Left renal cortex interstitium (tissue), 4 donors: ENCODE data around the gene LSAMP. TPM values are rescaled to one million over a fixed set of nuclear protein-coding genes. Genes with fewer than 3 reads are reported as not detected.

Experiments used
- DNase-seq, 4 donors: peaks; one replicate each; pipeline ENCODE4 v3.0.0-alpha.2; 2013; ENCODE audit warnings: low read depth in 4 of 4, low spot score in 2 of 4, missing footprints in 1 of 4
- polyA plus RNA-seq, 4 donors: library from polyadenylated mRNA; unstranded; fragments of 120-200 nt; gene quantifications; one replicate each; pipeline ENCODE4 v1.2.1, GENCODE V29; 2013; ENCODE audit not compliant: insufficient read length in 4 of 4

The LSAMP gene
- polyA plus RNA-seq, 4 donors, result 11.7 to 15.4 (median 14.3) TPM

GRCh38 chr3:115989684-115990421 is 455.4 kb downstream of the LSAMP start:
- no peak for DNase-seq

DNA sequence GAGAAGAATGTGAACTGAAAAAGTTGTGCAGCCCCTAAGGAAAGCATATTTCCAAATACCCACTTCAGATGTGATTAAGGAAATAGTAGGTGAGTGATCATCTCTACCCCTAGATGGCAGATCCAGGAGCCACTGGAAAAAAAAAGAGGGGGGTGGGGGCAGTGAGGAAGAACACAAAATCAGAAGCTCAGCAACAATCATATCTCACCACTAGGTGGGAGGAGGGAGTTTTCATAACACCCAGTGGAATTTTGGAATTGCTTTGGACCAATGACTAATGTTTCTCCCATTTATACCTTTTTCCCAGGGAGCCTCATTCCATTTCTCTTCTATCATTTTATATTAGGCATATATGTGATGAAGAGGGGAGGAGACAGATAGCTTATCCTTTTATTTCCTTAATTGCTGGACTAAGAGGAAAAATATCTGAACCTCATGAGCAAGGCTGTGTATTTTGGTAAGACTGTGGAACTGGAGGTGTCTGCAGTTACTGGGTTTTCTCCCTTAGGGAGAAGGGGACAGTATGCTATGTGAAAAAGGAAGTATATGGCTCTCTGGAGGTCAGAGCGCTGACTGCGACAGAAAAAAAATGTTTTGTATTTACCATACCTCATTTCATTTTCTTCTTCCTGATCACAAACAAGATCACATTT is 458.6 kb downstream of the LSAMP start:
- no peak for DNase-seq

DNA sequence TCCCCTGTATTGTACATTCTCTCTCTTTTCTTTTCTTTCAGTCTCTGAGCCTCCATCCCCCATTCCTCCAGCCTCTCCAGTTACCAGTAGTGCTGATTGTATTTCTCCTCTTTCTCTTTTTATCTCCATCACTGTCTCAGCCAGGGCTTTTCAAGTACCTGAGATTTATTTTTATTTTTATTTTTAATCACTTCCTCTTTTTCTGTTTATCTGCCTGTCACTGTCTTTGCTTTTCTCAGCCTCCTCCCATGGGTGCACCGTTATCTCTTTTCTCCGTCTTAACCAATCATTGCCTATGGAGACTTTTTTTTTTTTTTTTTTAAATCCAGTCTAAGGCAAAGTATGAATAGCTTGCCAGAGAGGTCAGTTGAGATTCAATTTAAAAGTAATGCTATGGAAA is 462.7 kb downstream of the LSAMP start:
- DNase-seq, result no peak

DNA sequence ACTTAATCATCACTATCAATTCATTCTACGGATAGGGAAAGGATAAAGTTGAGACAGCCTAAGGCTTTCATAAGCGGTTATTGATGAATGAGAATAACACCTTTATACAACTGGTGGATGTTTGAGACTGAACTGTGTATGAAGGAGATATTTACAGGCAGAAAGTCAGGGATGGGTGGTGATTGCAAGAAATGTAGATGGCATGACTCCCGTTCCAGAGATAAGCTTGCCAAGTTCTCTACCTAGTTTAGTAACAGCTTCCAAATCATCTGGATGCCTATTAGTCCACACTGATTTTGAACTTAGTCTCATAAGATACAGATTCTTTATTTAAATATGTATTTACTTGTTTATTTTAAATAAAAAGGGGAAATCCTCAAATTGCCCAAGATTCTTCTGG is 463.2 kb downstream of the LSAMP start:
- no peak for DNase-seq

DNA sequence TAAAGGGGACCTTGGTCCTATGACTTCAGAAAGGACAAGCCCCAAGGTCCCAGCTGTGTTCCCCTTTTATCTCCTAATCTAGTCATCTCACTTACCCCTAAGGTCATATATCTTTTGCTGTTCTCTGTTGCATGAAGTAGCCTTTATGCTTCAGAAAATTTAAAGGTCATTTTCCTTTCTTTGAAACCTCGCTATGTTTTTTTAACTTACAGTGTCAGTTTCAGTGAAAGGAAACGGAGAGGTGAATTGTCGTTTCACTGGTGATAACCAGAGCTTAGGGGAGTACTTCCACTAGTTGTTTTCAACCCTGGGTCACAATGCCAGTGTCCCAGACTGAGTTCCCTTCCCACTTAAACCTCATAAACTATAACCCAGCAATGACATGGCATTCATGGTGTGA is 464.6 kb downstream of the LSAMP start:
- DNase-seq, result no peak

DNA sequence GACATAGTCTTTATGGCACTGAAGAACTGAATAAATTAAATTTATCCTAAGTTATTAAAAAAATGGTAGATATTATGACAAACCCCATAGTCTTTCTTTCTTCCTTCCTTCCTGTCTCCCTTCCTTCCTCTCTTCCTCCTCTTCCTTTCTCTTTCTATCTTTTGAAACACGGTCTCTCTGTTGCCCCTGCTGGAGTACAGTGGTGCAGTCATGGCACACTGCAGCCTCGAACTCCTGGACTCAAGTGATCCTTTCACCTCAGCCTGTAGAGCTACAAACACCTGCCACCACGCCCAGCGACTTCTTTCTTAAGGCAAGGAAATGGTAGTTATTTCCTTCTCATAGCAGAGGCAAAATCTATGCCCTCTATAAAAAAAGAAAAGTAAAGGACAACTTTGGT is 467.4 kb downstream of the LSAMP start:
- DNase-seq, result no peak

GRCh38 chr3:115975796-115976195 is 469.5 kb downstream of the LSAMP start:
- no peak for DNase-seq

GRCh38 chr3:115975353-115975752 is 469.9 kb downstream of the LSAMP start:
- DNase-seq, result no peak

GRCh38 chr3:115974940-115975339 is 470.3 kb downstream of the LSAMP start:
- DNase-seq, result no peak

- DNase-seq, result no peak
Measured at GRCh38 chr3:115968871-115969270, 476.4 kb downstream of the LSAMP start.

GRCh38 chr3:115961380-115961779 is 483.9 kb downstream of the LSAMP start:
- no peak for DNase-seq

DNA sequence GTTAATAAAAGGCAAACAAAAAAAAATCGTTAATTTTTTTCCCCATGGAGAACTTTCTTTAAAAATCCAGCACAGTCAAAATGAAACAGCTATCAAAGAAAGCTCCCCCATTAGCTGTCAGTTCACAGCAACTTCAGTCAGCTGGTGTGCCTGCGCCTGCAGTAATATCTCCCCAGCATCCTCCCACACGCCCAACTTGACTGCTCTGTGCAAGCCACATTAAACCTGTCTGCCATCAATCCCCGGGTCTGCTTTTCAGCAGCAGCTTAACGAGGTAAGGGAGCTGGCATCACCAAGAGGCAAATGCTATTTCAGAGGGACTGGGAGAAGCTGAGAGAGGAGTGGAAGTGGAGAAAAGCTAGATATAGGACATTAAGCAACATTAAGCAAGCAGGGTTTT is 484.5 kb downstream of the LSAMP start:
- DNase-seq, result peak; percentile 39 to 66 (median 52)

- no peak for DNase-seq
Measured at GRCh38 chr3:115958526-115958925, 486.8 kb downstream of the LSAMP start.

- DNase-seq, result no peak
Measured at GRCh38 chr3:115947325-115947724, 498.0 kb downstream of the LSAMP start.

DNA sequence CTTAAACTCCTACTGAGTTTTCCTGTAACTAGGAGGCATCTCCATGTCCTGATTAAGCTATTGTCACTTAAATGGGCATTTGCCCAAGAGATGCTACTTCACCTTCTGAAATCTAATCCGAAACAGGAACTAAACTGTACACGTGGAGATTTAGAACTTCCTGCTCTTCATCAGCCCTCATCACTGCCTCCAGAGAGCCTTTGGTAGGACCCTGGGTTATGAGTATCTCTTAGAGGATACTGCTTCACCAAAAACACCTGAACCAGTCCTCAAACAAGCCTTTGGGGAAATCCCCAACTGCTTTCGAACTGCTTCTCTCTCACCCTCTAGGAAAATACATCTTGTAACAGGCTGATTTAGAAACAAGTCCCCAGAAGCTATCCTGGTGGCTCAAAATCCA is 501.7 kb downstream of the LSAMP start:
- no peak for DNase-seq

DNA sequence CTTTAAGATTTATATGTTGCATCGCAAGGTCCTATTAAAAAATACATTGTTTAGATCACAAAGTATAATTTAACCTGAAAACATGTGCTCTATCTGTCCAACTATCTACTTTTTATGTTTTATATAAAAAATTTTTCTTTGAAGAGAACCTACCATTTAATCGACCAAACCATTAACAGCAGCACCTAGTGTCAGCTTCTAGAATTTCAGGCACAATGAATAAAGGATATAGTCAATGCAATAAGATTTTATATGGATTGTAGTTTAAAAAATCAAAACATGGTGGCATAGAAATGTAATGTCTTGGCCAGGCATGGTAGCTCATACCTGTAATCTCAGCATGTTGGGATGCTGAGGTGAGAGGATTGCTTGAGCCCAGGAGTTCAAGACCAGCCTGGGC is 508.2 kb downstream of the LSAMP start:
- DNase-seq, result no peak

DNA sequence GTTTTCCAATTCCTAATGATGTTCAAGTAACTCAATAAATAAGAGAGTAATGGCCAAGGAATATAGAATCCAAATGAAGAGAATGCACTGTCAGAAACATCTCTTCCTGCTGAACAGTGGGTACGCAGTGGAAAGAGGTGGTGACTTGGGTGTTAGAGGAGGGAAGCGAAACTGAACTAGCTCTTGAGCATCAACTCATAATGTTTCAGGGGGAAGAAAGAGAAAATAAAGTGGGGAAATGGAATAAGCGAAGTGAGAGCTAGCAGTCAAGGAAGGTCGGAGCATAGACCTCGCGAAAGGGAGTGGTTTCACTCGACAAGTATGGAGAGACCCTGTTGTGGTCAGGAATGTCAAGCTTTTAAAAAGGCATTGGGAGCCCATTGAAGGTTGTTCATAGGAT is 512.5 kb downstream of the LSAMP start:
- DNase-seq, result no peak

DNA sequence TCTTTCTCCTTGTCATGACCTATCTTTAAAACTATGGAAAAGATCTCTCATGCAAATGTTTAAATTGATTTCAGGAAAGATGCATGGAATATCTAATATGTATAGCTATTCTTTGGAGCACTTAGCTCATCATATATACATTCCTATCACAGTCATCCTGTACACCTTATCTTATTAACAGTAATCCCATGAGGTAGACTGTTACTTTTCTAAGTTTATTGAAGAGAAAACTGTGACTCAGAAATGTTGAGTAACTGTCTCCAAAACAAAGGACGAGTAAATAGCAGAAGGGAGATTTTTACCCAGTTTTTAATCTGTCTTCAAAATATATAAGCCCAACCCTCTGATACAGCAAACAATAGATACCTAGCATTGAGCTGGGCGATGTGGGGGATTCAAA is 513.7 kb downstream of the LSAMP start:
- DNase-seq, result no peak

GRCh38 chr3:115930922-115931321 is 514.4 kb downstream of the LSAMP start:
- no peak for DNase-seq

DNA sequence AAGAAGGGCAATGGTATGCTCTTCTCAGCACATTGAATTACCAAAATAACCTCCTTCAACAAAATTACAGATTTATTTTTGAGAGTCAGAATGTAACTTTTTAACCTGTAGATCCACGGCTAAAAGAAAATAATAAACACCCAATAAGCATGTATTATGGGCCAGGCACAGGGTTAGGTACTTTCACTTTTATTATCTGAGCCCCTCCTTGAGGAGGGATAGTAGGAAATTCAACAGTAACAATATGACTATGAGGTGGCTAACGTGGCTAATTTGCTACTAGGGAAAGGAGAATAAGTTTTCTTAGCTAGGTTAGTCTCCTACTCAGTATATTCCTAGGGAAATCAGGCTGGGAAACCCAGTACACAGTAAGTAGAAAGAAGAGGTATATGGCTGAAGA is 515.1 kb downstream of the LSAMP start:
- no peak for DNase-seq

DNA sequence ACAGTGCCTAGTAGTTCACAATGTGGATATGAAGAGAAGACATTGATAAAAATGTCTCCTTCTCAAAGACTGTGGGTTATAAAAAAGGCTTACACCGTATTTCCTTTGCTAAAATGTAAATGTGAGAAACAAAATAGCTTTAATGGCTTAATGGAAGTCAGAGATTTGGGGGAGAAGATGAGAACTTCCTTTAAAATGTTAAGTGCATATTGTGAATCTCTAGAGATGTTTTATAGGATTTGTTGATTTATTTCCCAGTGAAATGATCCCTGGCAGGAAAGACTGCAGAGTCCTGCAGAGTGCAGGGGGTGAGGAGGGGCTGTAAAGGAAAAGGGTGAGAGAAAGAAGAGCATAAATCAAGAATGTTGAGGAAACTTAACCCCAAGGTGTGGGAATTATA is 516.9 kb downstream of the LSAMP start:
- DNase-seq, result peak in 1 of 4 donors; percentile 17

- DNase-seq, result no peak
Measured at GRCh38 chr3:115927197-115927596, 518.1 kb downstream of the LSAMP start.
